ENCODE measurements around the gene KBTBD12. TPM values are rescaled to one million over a fixed set of nuclear protein-coding genes. Genes with fewer than 3 reads are reported as not detected.

Gene KBTBD12
- total and polyA plus RNA-seq, 2 of the 13 experiments (the other 11 are each of a cell fraction or from before 2014, with no cell fraction given) = not detected

DNA sequence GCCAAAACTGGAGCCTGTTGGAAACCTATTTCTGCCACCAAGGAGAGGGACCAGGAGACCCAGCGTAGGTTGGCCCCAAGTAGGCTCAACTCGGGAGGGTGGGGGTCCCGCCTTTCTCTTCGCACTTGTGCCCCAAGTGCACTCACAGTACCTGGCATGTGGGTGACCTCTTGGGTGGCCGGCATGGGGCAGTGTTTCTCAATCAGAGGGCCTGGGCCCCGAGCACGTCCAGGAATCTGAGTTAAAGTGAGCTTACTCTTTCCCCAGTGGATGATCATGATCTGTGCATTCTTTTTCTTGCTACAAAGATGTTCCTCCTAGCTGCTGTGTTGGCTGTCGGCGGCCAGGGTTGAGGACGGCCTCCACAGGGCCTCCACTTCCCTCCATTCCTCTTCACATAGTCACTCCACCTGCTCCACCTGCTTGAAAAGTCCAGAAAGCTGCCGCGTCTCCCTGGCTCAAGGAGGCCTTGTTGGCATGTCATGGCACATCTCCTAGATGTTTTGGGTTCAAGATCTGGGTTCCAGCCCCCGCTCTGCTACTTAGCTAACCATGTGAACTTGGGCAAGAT lies 70.7 kb downstream of the KBTBD12 start:
- BruUV-seq (replicated peaks) = no TSS peak
- in situ Hi-C loops (cut with HindIII; ENCODE audit: extremely low pct_ligation_motif_present, low pct_unique_long_range_greater_than_20kb) = no loop called here

DNA sequence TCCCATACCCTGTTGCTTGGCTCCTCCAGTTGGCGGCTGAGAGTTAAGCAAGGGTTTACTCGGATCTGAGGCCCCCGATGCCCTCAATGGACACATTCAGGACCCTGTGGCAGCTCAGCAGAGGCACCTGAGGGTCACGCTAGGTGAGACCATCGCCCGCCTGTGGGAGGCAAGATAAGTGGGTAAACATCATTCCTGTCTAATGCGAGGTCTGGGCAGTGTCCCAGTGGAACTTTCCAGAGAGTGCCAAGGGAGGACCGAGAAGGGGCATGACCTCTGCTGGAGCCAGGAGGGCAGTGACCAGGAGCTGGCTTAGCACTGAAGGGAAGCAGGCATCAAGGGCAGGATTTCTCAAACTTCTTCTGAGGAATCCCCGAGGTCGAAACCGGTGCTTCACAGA lies 71.8 kb downstream of the KBTBD12 start:
- no peak for ATAC-seq
- no peaks in the 10 kb centered on the region for H3K4me1 ChIP-seq (ENCODE audit: insufficient read depth, low read length)
- DNase-seq (ENCODE audit: low spot score) = no peak
- H2AFZ ChIP-seq (ENCODE audit: low read length) = no peak overlapping the region
- H3K9ac ChIP-seq (ENCODE audit: insufficient read depth, low read depth, low read length) = no peak overlapping the region
- no TSS peak for BruUV-seq (replicated peaks)
- no peaks in the 10 kb centered on the region for H3K36me3 ChIP-seq (replicated peaks in 1 of 2; ENCODE audit: control insufficient read depth in 1 of 2, insufficient read depth in 2 of 2, low read length in 2 of 2)
- no peak overlapping the region for H3K4me2 ChIP-seq (ENCODE audit: low read depth, low read length)
- no peaks in the 10 kb centered on the region for H3K9me3 ChIP-seq (ENCODE audit: low read length)
- no peak for FAIRE-seq
- ChIA-PET POLR2A (no interaction called here), CTCF (ENCODE audit: low intra/inter-chr PET ratio, low total read pairs) (no interaction called here)
- no peaks in the 10 kb centered on the region for H3K79me2 ChIP-seq (ENCODE audit: insufficient read depth, low read length)
- peaks cover 0 to 31% of the 10 kb centered on the region in 2 experiments; a peak in 3 of 5 replicates for H3K27me3 ChIP-seq (ENCODE audit: control insufficient read depth in 1 of 2, insufficient read depth in 2 of 2, low read length in 2 of 2)
- intact Hi-C loops (cut with micrococcal nuclease; ENCODE audit: unreplicated experiment) (no loop called here), in situ Hi-C loops (cut with HindIII; ENCODE audit: extremely low pct_ligation_motif_present, low pct_unique_long_range_greater_than_20kb) (no loop called here)
- no peak overlapping the region for H3K27ac ChIP-seq (ENCODE audit: extremely low read length, insufficient read depth, low read length)
- no peaks in the 10 kb centered on the region for H4K20me1 ChIP-seq (ENCODE audit: insufficient read depth, low read length)
- no peak overlapping the region for H3K4me3 ChIP-seq (replicated peaks in 1 of 3; ENCODE audit: insufficient read depth in 1 of 3, low read depth in 2 of 3, low read length in 3 of 3)
- whole genome bisulfite sequencing (ENCODE audit: low lambda C conversion rate) = 62% methylated on average over 5 of the region's 11 CpGs
- TF ChIP-seq MXD4 (CRISPR knock-in tag; IDR thresholded peaks at IDR 0.05) (no peak), PHF8 (CRISPR knock-in tag; IDR thresholded peaks at IDR 0.05) (no peak), ZNF33A (CRISPR knock-in tag; IDR thresholded peaks at IDR 0.05; ENCODE audit: borderline replicate concordance) (no peak), ZNF235 (CRISPR knock-in tag; IDR thresholded peaks at IDR 0.05; ENCODE audit: borderline replicate concordance) (no peak)
- TF ChIP-seq, protein P1, sequence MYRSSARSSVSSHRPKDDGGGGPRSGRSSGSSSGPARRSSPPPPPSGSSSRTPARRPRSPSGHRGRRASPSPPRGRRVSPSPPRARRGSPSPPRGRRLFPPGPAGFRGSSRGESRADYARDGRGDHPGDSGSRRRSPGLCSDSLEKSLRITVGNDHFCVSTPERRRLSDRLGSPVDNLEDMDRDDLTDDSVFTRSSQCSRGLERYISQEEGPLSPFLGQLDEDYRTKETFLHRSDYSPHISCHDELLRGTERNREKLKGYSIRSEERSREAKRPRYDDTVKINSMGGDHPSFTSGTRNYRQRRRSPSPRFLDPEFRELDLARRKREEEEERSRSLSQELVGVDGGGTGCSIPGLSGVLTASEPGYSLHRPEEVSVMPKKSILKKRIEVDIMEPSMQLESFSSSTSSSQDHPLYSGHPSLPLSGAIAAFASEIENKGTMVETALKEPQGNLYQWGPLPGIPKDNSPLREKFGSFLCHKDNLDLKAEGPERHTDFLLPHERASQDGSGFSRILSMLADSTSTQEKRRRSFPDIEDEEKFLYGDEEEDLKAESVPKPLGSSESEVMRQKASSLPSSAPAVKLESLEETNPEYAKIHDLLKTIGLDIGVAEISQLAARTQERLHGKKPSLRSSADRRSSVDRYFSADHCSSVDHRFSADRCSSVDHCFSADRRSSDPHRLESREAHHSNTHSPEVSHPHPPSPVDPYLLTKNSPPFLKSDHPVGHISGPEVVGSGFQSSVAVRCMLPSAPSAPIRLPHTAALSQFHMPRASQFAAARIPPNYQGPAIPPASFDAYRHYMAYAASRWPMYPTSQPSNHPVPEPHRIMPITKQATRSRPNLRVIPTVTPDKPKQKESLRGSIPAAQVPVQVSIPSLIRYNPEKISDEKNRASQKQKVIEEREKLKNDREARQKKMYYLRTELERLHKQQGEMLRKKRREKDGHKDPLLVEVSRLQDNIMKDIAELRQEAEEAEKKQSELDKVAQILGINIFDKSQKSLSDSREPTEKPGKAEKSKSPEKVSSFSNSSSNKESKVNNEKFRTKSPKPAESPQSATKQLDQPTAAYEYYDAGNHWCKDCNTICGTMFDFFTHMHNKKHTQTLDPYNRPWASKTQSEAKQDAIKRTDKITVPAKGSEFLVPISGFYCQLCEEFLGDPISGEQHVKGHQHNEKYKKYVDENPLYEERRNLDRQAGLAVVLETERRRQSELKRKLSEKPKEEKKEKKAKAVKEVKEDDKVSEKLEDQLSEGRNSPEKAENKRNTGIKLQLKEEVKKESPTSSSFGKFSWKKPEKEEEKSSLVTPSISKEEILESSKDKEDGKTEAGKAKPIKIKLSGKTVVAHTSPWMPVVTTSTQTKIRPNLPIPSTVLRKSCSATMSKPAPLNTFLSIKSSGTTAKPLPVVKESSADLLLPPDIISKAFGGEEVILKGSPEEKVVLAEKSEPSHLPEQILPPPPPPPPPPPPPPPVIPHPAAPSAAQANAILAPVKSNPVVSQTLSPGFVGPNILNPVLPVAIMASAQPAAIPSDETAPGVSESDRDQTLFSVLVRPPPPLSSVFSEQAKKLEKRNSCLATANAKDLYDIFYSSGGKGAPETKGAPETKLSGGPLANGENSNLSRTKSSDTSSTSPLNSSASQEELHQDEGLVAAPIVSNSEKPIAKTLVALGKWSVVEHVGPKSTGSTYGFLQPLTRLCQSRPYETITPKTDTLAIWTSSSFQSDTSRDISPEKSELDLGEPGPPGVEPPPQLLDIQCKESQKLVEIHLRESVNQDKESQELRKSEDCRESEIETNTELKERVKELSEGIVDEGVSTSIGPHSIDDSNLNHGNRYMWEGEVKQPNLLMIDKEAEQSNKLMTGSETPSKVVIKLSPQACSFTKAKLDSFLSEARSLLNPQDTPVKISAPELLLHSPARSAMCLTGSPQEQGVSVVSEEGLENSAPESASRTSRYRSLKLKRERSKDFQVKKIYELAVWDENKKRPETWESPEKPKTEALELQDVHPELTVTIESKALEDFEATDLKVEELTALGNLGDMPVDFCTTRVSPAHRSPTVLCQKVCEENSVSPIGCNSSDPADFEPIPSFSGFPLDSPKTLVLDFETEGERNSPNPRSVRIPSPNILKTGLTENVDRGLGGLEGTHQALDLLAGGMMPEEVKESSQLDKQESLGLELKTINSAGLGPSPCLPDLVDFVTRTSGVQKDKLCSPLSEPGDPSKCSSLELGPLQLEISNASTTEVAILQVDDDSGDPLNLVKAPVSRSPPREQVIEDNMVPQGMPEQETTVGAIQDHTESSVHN (CRISPR knock-in tag; IDR thresholded peaks at IDR 0.05) = no peak

More for the DNA sequence above, 70.7 kb downstream of the KBTBD12 start:
- H4K20me1 ChIP-seq (ENCODE audit: insufficient read depth, low read length) = no peaks in the 10 kb centered on the region
- peak; percentile 66 for ATAC-seq
- ChIA-PET POLR2A (no interaction called here), CTCF (ENCODE audit: low intra/inter-chr PET ratio, low total read pairs) (no interaction called here)
- DNase-seq (ENCODE audit: low spot score) = no peak
- no peak overlapping the region for H3K9ac ChIP-seq (ENCODE audit: insufficient read depth, low read depth, low read length)
- intact Hi-C loops (cut with micrococcal nuclease; ENCODE audit: unreplicated experiment) = no loop called here
- H3K4me2 ChIP-seq (ENCODE audit: low read depth, low read length) = no peak overlapping the region
- no peaks in the 10 kb centered on the region for H3K36me3 ChIP-seq (replicated peaks in 1 of 2; ENCODE audit: control insufficient read depth in 1 of 2, insufficient read depth in 2 of 2, low read length in 2 of 2)
- WGBS (ENCODE audit: low lambda C conversion rate) = 34% methylated on average over 9 of the region's 13 CpGs
- peaks cover 0 to 26% of the 10 kb centered on the region in 2 experiments; a peak in 3 of 5 replicates for H3K27me3 ChIP-seq (ENCODE audit: control insufficient read depth in 1 of 2, insufficient read depth in 2 of 2, low read length in 2 of 2)
- H3K27ac ChIP-seq (ENCODE audit: extremely low read length, insufficient read depth, low read length) = no peak overlapping the region
- no peaks in the 10 kb centered on the region for H3K9me3 ChIP-seq (ENCODE audit: low read length)
- no peak overlapping the region for H2AFZ ChIP-seq (ENCODE audit: low read length)
- H3K79me2 ChIP-seq (ENCODE audit: insufficient read depth, low read length) = no peaks in the 10 kb centered on the region
- TF ChIP-seq, protein P2, sequence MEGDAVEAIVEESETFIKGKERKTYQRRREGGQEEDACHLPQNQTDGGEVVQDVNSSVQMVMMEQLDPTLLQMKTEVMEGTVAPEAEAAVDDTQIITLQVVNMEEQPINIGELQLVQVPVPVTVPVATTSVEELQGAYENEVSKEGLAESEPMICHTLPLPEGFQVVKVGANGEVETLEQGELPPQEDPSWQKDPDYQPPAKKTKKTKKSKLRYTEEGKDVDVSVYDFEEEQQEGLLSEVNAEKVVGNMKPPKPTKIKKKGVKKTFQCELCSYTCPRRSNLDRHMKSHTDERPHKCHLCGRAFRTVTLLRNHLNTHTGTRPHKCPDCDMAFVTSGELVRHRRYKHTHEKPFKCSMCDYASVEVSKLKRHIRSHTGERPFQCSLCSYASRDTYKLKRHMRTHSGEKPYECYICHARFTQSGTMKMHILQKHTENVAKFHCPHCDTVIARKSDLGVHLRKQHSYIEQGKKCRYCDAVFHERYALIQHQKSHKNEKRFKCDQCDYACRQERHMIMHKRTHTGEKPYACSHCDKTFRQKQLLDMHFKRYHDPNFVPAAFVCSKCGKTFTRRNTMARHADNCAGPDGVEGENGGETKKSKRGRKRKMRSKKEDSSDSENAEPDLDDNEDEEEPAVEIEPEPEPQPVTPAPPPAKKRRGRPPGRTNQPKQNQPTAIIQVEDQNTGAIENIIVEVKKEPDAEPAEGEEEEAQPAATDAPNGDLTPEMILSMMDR (CRISPR knock-in tag; IDR thresholded peaks at IDR 0.05) = peak; percentile 57
- TF ChIP-seq DPF2 (CRISPR knock-in tag; IDR thresholded peaks at IDR 0.05; ENCODE audit: borderline replicate concordance, low read depth) (no peak), STAG1 (CRISPR knock-in tag; IDR thresholded peaks at IDR 0.05) (peak; percentile 52)
- no peak for FAIRE-seq
- no peak overlapping the region for H3K4me3 ChIP-seq (replicated peaks in 1 of 3; ENCODE audit: insufficient read depth in 1 of 3, low read depth in 2 of 3, low read length in 3 of 3)
- no peaks in the 10 kb centered on the region for H3K4me1 ChIP-seq (ENCODE audit: insufficient read depth, low read length)

Data from HepG2 (cell line).